ENCODE results near the gene ABCA9. TPM values are rescaled to one million over a fixed set of nuclear protein-coding genes. Genes with fewer than 3 reads are reported as not detected.

Gene ABCA9
- total and polyA plus RNA-seq, 2 donors from 2014 or later = 0.45 to 2.0 TPM

DNA sequence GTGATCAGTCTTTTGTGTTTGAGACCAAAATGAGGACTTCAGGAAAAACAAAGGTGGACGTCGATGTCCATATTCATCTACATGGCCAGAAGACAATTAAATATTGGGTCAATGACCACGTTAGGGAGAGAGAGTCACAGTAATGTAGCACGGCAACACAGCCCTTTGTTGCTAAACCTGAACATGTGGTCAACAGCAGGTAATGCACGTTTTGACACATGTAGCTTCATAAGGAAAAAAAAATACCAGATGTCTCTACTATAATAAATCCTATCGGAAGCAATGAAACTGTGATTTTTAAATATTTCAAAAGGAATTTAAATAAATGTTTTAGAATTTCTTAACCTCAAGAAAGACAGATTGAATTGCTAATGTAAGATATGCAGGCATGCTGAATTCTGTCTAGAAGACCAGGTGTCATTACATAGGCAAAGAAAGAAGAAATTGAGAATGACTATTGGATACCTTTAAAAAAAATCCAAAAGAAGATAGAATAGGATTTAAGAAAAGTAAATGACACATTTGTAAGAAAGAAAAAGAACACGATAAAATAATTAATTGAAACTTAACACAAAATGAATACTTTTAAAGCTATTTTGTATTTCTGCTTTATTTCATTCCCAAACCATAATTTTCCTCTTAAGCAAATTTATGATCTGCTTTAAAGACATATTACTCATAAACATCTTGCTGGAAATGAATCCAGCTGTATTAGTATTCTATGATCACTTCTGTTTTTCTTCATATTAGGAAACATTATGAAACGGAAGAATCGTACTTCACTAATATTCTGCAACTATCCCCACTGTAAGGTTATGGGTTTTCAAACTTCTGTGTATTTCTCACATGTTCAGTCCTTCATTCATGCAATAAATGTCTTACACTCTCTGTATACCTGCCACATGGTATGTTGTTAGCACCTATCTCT, 135.7 kb downstream of the ABCA9 start:
- no peak for FAIRE-seq
- Histone ChIP-seq H3K9me3 (ENCODE audit: control insufficient read depth in 2 of 3, insufficient read depth in 1 of 3, low read length in 3 of 3) (no peaks in the 10 kb centered on the region), H3K27ac (ENCODE audit: low read depth in 2 of 2, low read length in 2 of 2) (no peak overlapping the region), H3K36me3 (ENCODE audit: control insufficient read depth in 2 of 3, insufficient read depth in 3 of 3, low read length in 3 of 3) (no peaks in the 10 kb centered on the region), H3K9ac (ENCODE audit: low read length in 3 of 3) (no peak overlapping the region), H3K27me3 (ENCODE audit: control insufficient read depth, insufficient read depth, low read length) (no peaks in the 10 kb centered on the region), H3K4me1 (ENCODE audit: control insufficient read depth in 2 of 3, insufficient read depth in 2 of 3, low read depth in 1 of 3, low read length in 3 of 3) (peaks cover 0 to 2% (median 0%) of the 10 kb centered on the region in 3 donors), H3K4me3 (ENCODE audit: low read length in 3 of 3) (no peak overlapping the region)
- no peak for DNase-seq
- TF ChIP-seq, protein P1, sequence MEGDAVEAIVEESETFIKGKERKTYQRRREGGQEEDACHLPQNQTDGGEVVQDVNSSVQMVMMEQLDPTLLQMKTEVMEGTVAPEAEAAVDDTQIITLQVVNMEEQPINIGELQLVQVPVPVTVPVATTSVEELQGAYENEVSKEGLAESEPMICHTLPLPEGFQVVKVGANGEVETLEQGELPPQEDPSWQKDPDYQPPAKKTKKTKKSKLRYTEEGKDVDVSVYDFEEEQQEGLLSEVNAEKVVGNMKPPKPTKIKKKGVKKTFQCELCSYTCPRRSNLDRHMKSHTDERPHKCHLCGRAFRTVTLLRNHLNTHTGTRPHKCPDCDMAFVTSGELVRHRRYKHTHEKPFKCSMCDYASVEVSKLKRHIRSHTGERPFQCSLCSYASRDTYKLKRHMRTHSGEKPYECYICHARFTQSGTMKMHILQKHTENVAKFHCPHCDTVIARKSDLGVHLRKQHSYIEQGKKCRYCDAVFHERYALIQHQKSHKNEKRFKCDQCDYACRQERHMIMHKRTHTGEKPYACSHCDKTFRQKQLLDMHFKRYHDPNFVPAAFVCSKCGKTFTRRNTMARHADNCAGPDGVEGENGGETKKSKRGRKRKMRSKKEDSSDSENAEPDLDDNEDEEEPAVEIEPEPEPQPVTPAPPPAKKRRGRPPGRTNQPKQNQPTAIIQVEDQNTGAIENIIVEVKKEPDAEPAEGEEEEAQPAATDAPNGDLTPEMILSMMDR (IDR thresholded peaks at IDR 0.05; ENCODE audit: borderline replicate concordance, extremely low read depth, insufficient read depth) = no peak
- intact Hi-C loops (cut with DNase I) = no loop called here

Small RNAs within 50 kb of the gene (microRNA-seq; reads per million reads assigned to microRNA genes)
- gene MIR4524A (not detected), gene MIR4524B (not detected)

Other genes with a start within 250 kb of the ABCA9 start
- gene ABCA8, start 105.5 kb downstream of the ABCA9 start, total RNA-seq = 9.4 TPM
- gene ABCA8, start 105.5 kb downstream of the ABCA9 start, polyA plus RNA-seq (ENCODE audit: insufficient read depth, low read depth, low replicate concordance) = 3.7 TPM
- gene ABCA6, start 81.0 kb upstream of the ABCA9 start, total RNA-seq = 7.6 TPM
- gene ABCA6, start 81.0 kb upstream of the ABCA9 start, polyA plus RNA-seq (ENCODE audit: insufficient read depth, low read depth, low replicate concordance) = 2.9 TPM
- 4.2 TPM for gene ABCA10, start 167.9 kb upstream of the ABCA9 start, total RNA-seq
- gene ABCA10, start 167.9 kb upstream of the ABCA9 start, polyA plus RNA-seq (ENCODE audit: insufficient read depth, low read depth, low replicate concordance) = 2.1 TPM